Loucy (cell line): ENCODE measurements around the gene AP5Z1.

Experiments
- H2AFZ ChIP-seq: fragments of 200-600 bp; sonication (generic); 2 replicates; pipeline ENCODE4 v1.6.0; 2016; ENCODE audit warnings: antibody characterized with exemption, mild to moderate bottlenecking, low read length, moderate library complexity
- H3F3A ChIP-seq: fragments of 200-600 bp; 2 replicates; pipeline ENCODE4 v1.6.0; 2016; ENCODE audit warnings: antibody characterized with exemption, low read depth, mild to moderate bottlenecking
- H3K27me3 ChIP-seq: fragments of 200-600 bp; sonication (generic); 2 replicates; pipeline ENCODE4 v1.6.1; 2014; ENCODE audit warnings: low read length, mild to moderate bottlenecking; ENCODE audit not compliant: insufficient read depth, poor library complexity, severe bottlenecking
- H3K36me3 ChIP-seq: fragments of 200-600 bp; sonication (generic); 2 replicates; pipeline ENCODE4 v1.6.1; 2016; ENCODE audit warnings: low read length; ENCODE audit not compliant: insufficient read depth
- H3K4me1 ChIP-seq: fragments of 200-600 bp; sonication (generic); 2 replicates; pipeline ENCODE4 v1.5.1; 2014; ENCODE audit warnings: low read length, mild to moderate bottlenecking; ENCODE audit not compliant: insufficient read depth, poor library complexity, severe bottlenecking
- H3K4me2 ChIP-seq: fragments of 200-600 bp; sonication (generic); 2 replicates; pipeline ENCODE4 v1.6.0; 2014; ENCODE audit warnings: antibody characterized with exemption, low read length, low read depth, mild to moderate bottlenecking; ENCODE audit not compliant: poor library complexity, severe bottlenecking
- H3K4me3 ChIP-seq: fragments of 200-600 bp; sonication (generic); 2 replicates; pipeline ENCODE4 v1.5.1; 2014; ENCODE audit warnings: low read length, mild to moderate bottlenecking, mixed read lengths; ENCODE audit not compliant: poor library complexity, severe bottlenecking
- H3K79me2 ChIP-seq: fragments of 200-600 bp; sonication (generic); 2 replicates; pipeline ENCODE4 v1.6.1; 2014; ENCODE audit warnings: low read length; ENCODE audit not compliant: insufficient read depth
- H3K9ac ChIP-seq: fragments of 200-600 bp; sonication (generic); 2 replicates; pipeline ENCODE4 v1.6.0; 2014; ENCODE audit warnings: mild to moderate bottlenecking, low read depth, low read length, moderate library complexity; ENCODE audit not compliant: poor library complexity, severe bottlenecking
- H3K9me2 ChIP-seq: fragments of 200-600 bp; sonication (generic); replicated peaks from 2 replicates; pipeline ENCODE4 v1.6.1; 2016; ENCODE audit warnings: low read depth, low read length, mixed read lengths
- H3K9me3 ChIP-seq: fragments of 200-600 bp; sonication (generic); 2 replicates; pipeline ENCODE4 v1.6.1; 2014; ENCODE audit warnings: mild to moderate bottlenecking, antibody characterized with exemption, low read length, low read depth; ENCODE audit not compliant: insufficient read depth
- H4K20me1 ChIP-seq: fragments of 200-600 bp; sonication (generic); 2 replicates; pipeline ENCODE4 v1.6.0; 2014; ENCODE audit warnings: antibody characterized with exemption, low read length, mild to moderate bottlenecking; ENCODE audit not compliant: insufficient read depth, poor library complexity, severe bottlenecking
- CTCF ChIP-seq: fragments of 200-600 bp; sonication (generic); conservative IDR thresholded peaks from 2 replicates; pipeline ENCODE4 v1.5.1; 2014; ENCODE audit warnings: mild to moderate bottlenecking, antibody characterized with exemption, low read length
- EZH2phosphoT487 ChIP-seq: fragments of 200-600 bp; IDR thresholded peaks from 2 replicates; pipeline ENCODE4 v1.6.1; 2018; ENCODE audit warnings: antibody characterized with exemption, mild to moderate bottlenecking, moderate library complexity, borderline replicate concordance

AP5Z1 gene

GRCh38 chr7:4727914-4728705 lies 47.3 kb upstream of the AP5Z1 start:
- Histone ChIP-seq H3K4me3 (no peak overlapping the region), H2AFZ (no peak overlapping the region), H3K36me3 (peaks cover 13% of the 10 kb centered on the region; the same call in 1 of the 2 replicates), H3F3A (no peaks in the 10 kb centered on the region), H3K79me2 (peaks cover 48% of the 10 kb centered on the region; the same call in 1 of the 2 replicates), H3K9me2 (no peaks in the 10 kb centered on the region), H3K4me1 (no peaks in the 10 kb centered on the region), H4K20me1 (peaks cover 12% of the 10 kb centered on the region), H3K4me2 (no peak overlapping the region), H3K9me3 (no peaks in the 10 kb centered on the region), H3K27me3 (no peaks in the 10 kb centered on the region), H3K9ac (no peak overlapping the region)
- no peak for TF ChIP-seq CTCF
- no peak for TF ChIP-seq EZH2phosphoT487

GRCh38 chr7:4729266-4729665 lies 46.2 kb upstream of the AP5Z1 start:
- Histone ChIP-seq H3F3A (no peaks in the 10 kb centered on the region), H2AFZ (no peak overlapping the region), H3K36me3 (peaks cover 9% of the 10 kb centered on the region; the same call in 1 of the 2 replicates), H3K27me3 (no peaks in the 10 kb centered on the region), H3K79me2 (peaks cover 44% of the 10 kb centered on the region; the same call in 1 of the 2 replicates), H3K4me3 (no peak overlapping the region), H3K9me3 (no peaks in the 10 kb centered on the region), H3K4me2 (no peak overlapping the region), H4K20me1 (peaks cover 21% of the 10 kb centered on the region), H3K4me1 (no peaks in the 10 kb centered on the region), H3K9ac (no peak overlapping the region), H3K9me2 (no peaks in the 10 kb centered on the region)
- TF ChIP-seq EZH2phosphoT487 = no peak
- TF ChIP-seq CTCF = no peak

- H3K27me3 ChIP-seq = no peaks in the 10 kb centered on the region
- H3K9me3 ChIP-seq = no peaks in the 10 kb centered on the region
- TF ChIP-seq CTCF (no peak), EZH2phosphoT487 (no peak)
- H3K36me3 ChIP-seq = peaks cover 9% of the 10 kb centered on the region; the same call in 1 of the 2 replicates
- no peak overlapping the region for H2AFZ ChIP-seq
- H3K9me2 ChIP-seq = no peaks in the 10 kb centered on the region
- H3K4me3 ChIP-seq = no peak overlapping the region
- no peaks in the 10 kb centered on the region for H3F3A ChIP-seq
- peaks cover 30% of the 10 kb centered on the region for H4K20me1 ChIP-seq
- H3K79me2 ChIP-seq = peaks cover 44% of the 10 kb centered on the region; the same call in 1 of the 2 replicates
- no peak overlapping the region for H3K9ac ChIP-seq
- H3K4me1 ChIP-seq = no peaks in the 10 kb centered on the region
- H3K4me2 ChIP-seq = no peak overlapping the region
Observed at GRCh38 chr7:4730276-4730675, 45.1 kb upstream of the AP5Z1 start.
